ENCODE measurements around the gene SLC39A7. TPM values are rescaled to one million over a fixed set of nuclear protein-coding genes. Genes with fewer than 3 reads are reported as not detected.
A peak's percentile ranks its signal among the peaks of the same experiment; 100 is the strongest.

The SLC39A7 gene
- total and polyA plus RNA-seq, 2 of the 13 experiments (the other 11 are each of a cell fraction or from before 2014, with no cell fraction given), result 142 to 229 TPM

DNA sequence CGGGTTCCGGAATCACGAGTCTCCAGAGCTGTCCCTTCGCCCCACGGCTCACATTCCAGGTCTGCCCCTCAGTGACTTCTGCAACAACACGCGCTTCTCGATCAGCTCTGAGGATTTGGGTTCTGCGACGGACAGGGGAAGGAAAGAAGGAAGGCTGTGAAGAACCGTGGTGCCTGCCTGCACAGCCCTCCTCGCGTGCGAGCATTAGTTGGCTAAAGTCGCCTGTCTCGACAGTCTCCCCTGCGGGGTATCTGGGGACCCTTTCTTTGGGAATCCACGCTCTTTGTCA is 47.9 kb downstream of the SLC39A7 start (continued):
- TF ChIP-seq, protein P1, sequence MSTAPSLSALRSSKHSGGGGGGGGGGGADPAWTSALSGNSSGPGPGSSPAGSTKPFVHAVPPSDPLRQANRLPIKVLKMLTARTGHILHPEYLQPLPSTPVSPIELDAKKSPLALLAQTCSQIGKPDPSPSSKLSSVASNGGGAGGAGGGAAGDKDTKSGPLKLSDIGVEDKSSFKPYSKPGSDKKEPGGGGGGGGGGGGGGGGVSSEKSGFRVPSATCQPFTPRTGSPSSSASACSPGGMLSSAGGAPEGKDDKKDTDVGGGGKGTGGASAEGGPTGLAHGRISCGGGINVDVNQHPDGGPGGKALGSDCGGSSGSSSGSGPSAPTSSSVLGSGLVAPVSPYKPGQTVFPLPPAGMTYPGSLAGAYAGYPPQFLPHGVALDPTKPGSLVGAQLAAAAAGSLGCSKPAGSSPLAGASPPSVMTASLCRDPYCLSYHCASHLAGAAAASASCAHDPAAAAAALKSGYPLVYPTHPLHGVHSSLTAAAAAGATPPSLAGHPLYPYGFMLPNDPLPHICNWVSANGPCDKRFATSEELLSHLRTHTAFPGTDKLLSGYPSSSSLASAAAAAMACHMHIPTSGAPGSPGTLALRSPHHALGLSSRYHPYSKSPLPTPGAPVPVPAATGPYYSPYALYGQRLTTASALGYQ (CRISPR knock-in tag; IDR thresholded peaks at IDR 0.05), result no peak
- TF ChIP-seq, protein P2, sequence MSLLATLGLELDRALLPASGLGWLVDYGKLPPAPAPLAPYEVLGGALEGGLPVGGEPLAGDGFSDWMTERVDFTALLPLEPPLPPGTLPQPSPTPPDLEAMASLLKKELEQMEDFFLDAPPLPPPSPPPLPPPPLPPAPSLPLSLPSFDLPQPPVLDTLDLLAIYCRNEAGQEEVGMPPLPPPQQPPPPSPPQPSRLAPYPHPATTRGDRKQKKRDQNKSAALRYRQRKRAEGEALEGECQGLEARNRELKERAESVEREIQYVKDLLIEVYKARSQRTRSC (CRISPR knock-in tag; IDR thresholded peaks at IDR 0.05; ENCODE audit: low read depth), result peak; percentile 92
- TF ChIP-seq ZNF792 (CRISPR knock-in tag; IDR thresholded peaks at IDR 0.05) (no peak), ZNF24 (IDR thresholded peaks at IDR 0.05) (no peak), XRCC5 (optimal IDR thresholded peaks at IDR 0.05; ENCODE audit: low read length) (no peak), NR3C1 (CRISPR knock-in tag; IDR thresholded peaks at IDR 0.05) (no peak), NFKB2 (CRISPR knock-in tag; IDR thresholded peaks at IDR 0.05; ENCODE audit: borderline replicate concordance) (peak; percentile 69; the same call in 1 of the 2 replicates), FOXA1 (IDR thresholded peaks at IDR 0.05) (no peak), FOXA1 (CRISPR knock-in tag; IDR thresholded peaks at IDR 0.05) (no peak), ZNF34 (CRISPR knock-in tag; IDR thresholded peaks at IDR 0.05; ENCODE audit: borderline replicate concordance) (0 out of 2 replicates have a peak, but pooled peaks have one; percentile 84), ZSCAN29 (CRISPR knock-in tag; conservative IDR thresholded peaks at IDR 0.05) (no peak), ZNF329 (CRISPR knock-in tag; IDR thresholded peaks at IDR 0.05; ENCODE audit: low read depth) (no peak), PCBP1 (IDR thresholded peaks at IDR 0.05; ENCODE audit: borderline replicate concordance, low read depth, low read length) (no peak), TBX2 (CRISPR knock-in tag; IDR thresholded peaks at IDR 0.05; ENCODE audit: borderline replicate concordance) (no peak), ZNF777 (CRISPR knock-in tag; IDR thresholded peaks at IDR 0.05) (peak; percentile 84), ZFP62 (CRISPR knock-in tag; IDR thresholded peaks at IDR 0.05) (no peak)
- TF ChIP-seq, protein P3, sequence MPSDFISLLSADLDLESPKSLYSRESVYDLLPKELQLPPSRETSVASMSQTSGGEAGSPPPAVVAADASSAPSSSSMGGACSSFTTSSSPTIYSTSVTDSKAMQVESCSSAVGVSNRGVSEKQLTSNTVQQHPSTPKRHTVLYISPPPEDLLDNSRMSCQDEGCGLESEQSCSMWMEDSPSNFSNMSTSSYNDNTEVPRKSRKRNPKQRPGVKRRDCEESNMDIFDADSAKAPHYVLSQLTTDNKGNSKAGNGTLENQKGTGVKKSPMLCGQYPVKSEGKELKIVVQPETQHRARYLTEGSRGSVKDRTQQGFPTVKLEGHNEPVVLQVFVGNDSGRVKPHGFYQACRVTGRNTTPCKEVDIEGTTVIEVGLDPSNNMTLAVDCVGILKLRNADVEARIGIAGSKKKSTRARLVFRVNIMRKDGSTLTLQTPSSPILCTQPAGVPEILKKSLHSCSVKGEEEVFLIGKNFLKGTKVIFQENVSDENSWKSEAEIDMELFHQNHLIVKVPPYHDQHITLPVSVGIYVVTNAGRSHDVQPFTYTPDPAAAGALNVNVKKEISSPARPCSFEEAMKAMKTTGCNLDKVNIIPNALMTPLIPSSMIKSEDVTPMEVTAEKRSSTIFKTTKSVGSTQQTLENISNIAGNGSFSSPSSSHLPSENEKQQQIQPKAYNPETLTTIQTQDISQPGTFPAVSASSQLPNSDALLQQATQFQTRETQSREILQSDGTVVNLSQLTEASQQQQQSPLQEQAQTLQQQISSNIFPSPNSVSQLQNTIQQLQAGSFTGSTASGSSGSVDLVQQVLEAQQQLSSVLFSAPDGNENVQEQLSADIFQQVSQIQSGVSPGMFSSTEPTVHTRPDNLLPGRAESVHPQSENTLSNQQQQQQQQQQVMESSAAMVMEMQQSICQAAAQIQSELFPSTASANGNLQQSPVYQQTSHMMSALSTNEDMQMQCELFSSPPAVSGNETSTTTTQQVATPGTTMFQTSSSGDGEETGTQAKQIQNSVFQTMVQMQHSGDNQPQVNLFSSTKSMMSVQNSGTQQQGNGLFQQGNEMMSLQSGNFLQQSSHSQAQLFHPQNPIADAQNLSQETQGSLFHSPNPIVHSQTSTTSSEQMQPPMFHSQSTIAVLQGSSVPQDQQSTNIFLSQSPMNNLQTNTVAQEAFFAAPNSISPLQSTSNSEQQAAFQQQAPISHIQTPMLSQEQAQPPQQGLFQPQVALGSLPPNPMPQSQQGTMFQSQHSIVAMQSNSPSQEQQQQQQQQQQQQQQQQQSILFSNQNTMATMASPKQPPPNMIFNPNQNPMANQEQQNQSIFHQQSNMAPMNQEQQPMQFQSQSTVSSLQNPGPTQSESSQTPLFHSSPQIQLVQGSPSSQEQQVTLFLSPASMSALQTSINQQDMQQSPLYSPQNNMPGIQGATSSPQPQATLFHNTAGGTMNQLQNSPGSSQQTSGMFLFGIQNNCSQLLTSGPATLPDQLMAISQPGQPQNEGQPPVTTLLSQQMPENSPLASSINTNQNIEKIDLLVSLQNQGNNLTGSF (CRISPR knock-in tag; IDR thresholded peaks at IDR 0.05), result no peak
- TF ChIP-seq, protein P4, sequence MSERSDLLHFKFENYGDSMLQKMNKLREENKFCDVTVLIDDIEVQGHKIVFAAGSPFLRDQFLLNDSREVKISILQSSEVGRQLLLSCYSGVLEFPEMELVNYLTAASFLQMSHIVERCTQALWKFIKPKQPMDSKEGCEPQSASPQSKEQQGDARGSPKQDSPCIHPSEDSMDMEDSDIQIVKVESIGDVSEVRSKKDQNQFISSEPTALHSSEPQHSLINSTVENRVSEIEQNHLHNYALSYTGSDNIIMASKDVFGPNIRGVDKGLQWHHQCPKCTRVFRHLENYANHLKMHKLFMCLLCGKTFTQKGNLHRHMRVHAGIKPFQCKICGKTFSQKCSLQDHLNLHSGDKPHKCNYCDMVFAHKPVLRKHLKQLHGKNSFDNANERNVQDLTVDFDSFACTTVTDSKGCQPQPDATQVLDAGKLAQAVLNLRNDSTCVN (CRISPR knock-in tag; IDR thresholded peaks at IDR 0.05; ENCODE audit: borderline replicate concordance), result no peak
- TF ChIP-seq, protein P5, sequence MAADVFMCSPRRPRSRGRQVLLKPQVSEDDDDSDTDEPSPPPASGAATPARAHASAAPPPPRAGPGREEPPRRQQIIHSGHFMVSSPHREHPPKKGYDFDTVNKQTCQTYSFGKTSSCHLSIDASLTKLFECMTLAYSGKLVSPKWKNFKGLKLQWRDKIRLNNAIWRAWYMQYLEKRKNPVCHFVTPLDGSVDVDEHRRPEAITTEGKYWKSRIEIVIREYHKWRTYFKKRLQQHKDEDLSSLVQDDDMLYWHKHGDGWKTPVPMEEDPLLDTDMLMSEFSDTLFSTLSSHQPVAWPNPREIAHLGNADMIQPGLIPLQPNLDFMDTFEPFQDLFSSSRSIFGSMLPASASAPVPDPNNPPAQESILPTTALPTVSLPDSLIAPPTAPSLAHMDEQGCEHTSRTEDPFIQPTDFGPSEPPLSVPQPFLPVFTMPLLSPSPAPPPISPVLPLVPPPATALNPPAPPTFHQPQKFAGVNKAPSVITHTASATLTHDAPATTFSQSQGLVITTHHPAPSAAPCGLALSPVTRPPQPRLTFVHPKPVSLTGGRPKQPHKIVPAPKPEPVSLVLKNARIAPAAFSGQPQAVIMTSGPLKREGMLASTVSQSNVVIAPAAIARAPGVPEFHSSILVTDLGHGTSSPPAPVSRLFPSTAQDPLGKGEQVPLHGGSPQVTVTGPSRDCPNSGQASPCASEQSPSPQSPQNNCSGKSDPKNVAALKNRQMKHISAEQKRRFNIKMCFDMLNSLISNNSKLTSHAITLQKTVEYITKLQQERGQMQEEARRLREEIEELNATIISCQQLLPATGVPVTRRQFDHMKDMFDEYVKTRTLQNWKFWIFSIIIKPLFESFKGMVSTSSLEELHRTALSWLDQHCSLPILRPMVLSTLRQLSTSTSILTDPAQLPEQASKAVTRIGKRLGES (CRISPR knock-in tag; IDR thresholded peaks at IDR 0.05; ENCODE audit: borderline replicate concordance), result no peak
- TF ChIP-seq, protein P6, sequence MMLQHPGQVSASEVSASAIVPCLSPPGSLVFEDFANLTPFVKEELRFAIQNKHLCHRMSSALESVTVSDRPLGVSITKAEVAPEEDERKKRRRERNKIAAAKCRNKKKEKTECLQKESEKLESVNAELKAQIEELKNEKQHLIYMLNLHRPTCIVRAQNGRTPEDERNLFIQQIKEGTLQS (CRISPR knock-in tag; IDR thresholded peaks at IDR 0.05), result no peak
